ENCODE results near the gene DCK. TPM values are rescaled to one million over a fixed set of nuclear protein-coding genes. Genes with fewer than 3 reads are reported as not detected.
"Not testable (repeated sequence)": the region's sequence is repeated elsewhere in the genome, so short reads cannot be mapped to it uniquely, and the experiment has no call there.

Gene DCK
- total RNA-seq, 1 donor from 2014 or later = 10.8 TPM

GRCh38 chr4:71052716-71053115 is 59.3 kb downstream of the DCK start:
- H3K4me1 ChIP-seq (ENCODE audit: insufficient read depth, low read length) = no peaks in the 10 kb centered on the region
- H3K9me3 Mint-ChIP-seq (ENCODE audit: unreplicated experiment) = no peaks in the 10 kb centered on the region
- no peak overlapping the region for H3K4me3 ChIP-seq (ENCODE audit: insufficient read depth, low read depth, low read length)
- H3K9me3 ChIP-seq (ENCODE audit: insufficient read depth, low read depth, low read length) = no peaks in the 10 kb centered on the region
- no peaks in the 10 kb centered on the region for H4K20me1 ChIP-seq (ENCODE audit: insufficient read depth, low read length)
- H3K27ac ChIP-seq (ENCODE audit: low read depth, low read length) = no peak overlapping the region
- no peaks in the 10 kb centered on the region for H3K36me3 Mint-ChIP-seq (ENCODE audit: low read depth, unreplicated experiment)
- no peaks in the 10 kb centered on the region for H3K27me3 ChIP-seq (ENCODE audit: insufficient read depth, low read length)
- H2AFZ ChIP-seq (ENCODE audit: low read depth, low read length) = no peak overlapping the region
- H3K27ac Mint-ChIP-seq (ENCODE audit: unreplicated experiment) = no peak overlapping the region
- no peaks in the 10 kb centered on the region for H3K27me3 Mint-ChIP-seq (ENCODE audit: low read depth, unreplicated experiment)
- TF ChIP-seq CTCF (IDR thresholded peaks at IDR 0.05; ENCODE audit: insufficient read depth, low read depth, low read length) (no peak), EZH2 (IDR thresholded peaks at IDR 0.05; ENCODE audit: insufficient read depth, low read length) (no peak)
- FAIRE-seq (no peak), DNase-seq (ENCODE audit: low read depth) (no peak)
- no peak overlapping the region for H3K4me3 Mint-ChIP-seq (ENCODE audit: unreplicated experiment)
- H3K4me2 ChIP-seq (ENCODE audit: low read length) = no peak overlapping the region
- no peaks in the 10 kb centered on the region for H3K79me2 ChIP-seq (ENCODE audit: insufficient read depth, low read length)
- no peak overlapping the region for H3K9ac ChIP-seq (ENCODE audit: low read length)
- no peaks in the 10 kb centered on the region for H3K4me1 Mint-ChIP-seq (ENCODE audit: low read depth, unreplicated experiment)
- H3K36me3 ChIP-seq (ENCODE audit: insufficient read depth, low read length) = no peaks in the 10 kb centered on the region

DNA sequence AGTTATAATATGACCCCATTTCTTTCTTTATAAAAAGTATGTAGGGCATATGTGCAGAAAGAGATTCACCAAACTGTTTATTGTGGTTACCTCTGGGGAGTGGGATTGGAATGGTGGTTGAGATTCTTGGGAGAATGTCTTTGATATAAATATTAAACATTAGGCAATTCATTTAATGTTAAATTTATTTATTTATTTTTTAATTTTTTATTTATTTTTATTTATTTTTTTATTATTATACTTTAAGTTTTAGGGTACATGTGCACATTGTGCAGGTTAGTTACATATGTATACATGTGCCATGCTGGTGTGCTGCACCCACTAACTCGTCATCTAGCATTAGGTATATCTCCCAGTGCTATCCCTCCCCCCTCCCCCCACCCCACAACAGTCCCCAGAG is 60.2 kb downstream of the DCK start:
- not testable (repeated sequence) for H4K20me1 ChIP-seq (ENCODE audit: insufficient read depth, low read length); H3K36me3 Mint-ChIP-seq (ENCODE audit: low read depth, unreplicated experiment); H3K4me2 ChIP-seq (ENCODE audit: low read length); H3K79me2 ChIP-seq (ENCODE audit: insufficient read depth, low read length); H3K4me1 Mint-ChIP-seq (ENCODE audit: low read depth, unreplicated experiment); H2AFZ ChIP-seq (ENCODE audit: low read depth, low read length); H3K9me3 Mint-ChIP-seq (ENCODE audit: unreplicated experiment); H3K4me1 ChIP-seq (ENCODE audit: insufficient read depth, low read length); H3K4me3 ChIP-seq (ENCODE audit: insufficient read depth, low read depth, low read length); H3K9ac ChIP-seq (ENCODE audit: low read length); DNase-seq (ENCODE audit: low read depth); H3K4me3 Mint-ChIP-seq (ENCODE audit: unreplicated experiment); H3K27ac ChIP-seq (ENCODE audit: low read depth, low read length); H3K27me3 ChIP-seq (ENCODE audit: insufficient read depth, low read length); H3K27me3 Mint-ChIP-seq (ENCODE audit: low read depth, unreplicated experiment); H3K36me3 ChIP-seq (ENCODE audit: insufficient read depth, low read length); FAIRE-seq; H3K9me3 ChIP-seq (ENCODE audit: insufficient read depth, low read depth, low read length); H3K27ac Mint-ChIP-seq (ENCODE audit: unreplicated experiment)

- not testable (repeated sequence) for H3K4me3 ChIP-seq (ENCODE audit: insufficient read depth, low read depth, low read length); H3K79me2 ChIP-seq (ENCODE audit: insufficient read depth, low read length); H2AFZ ChIP-seq (ENCODE audit: low read depth, low read length); H3K4me3 Mint-ChIP-seq (ENCODE audit: unreplicated experiment); H3K36me3 ChIP-seq (ENCODE audit: insufficient read depth, low read length); H3K4me1 ChIP-seq (ENCODE audit: insufficient read depth, low read length); H3K9me3 ChIP-seq (ENCODE audit: insufficient read depth, low read depth, low read length); H3K4me2 ChIP-seq (ENCODE audit: low read length); H3K9me3 Mint-ChIP-seq (ENCODE audit: unreplicated experiment); DNase-seq (ENCODE audit: low read depth); H4K20me1 ChIP-seq (ENCODE audit: insufficient read depth, low read length); H3K27me3 ChIP-seq (ENCODE audit: insufficient read depth, low read length); H3K27me3 Mint-ChIP-seq (ENCODE audit: low read depth, unreplicated experiment); H3K27ac ChIP-seq (ENCODE audit: low read depth, low read length); H3K4me1 Mint-ChIP-seq (ENCODE audit: low read depth, unreplicated experiment); H3K9ac ChIP-seq (ENCODE audit: low read length); FAIRE-seq; H3K27ac Mint-ChIP-seq (ENCODE audit: unreplicated experiment); H3K36me3 Mint-ChIP-seq (ENCODE audit: low read depth, unreplicated experiment)
Measured at GRCh38 chr4:71059573-71059972, 66.1 kb downstream of the DCK start.

GRCh38 chr4:71062436-71062835 is 69.0 kb downstream of the DCK start:
- Histone ChIP-seq H3K4me3 (ENCODE audit: insufficient read depth, low read depth, low read length) (no peak overlapping the region), H3K36me3 (ENCODE audit: insufficient read depth, low read length) (no peaks in the 10 kb centered on the region), H3K4me1 (ENCODE audit: insufficient read depth, low read length) (no peaks in the 10 kb centered on the region), H2AFZ (ENCODE audit: low read depth, low read length) (no peak overlapping the region), H3K27ac (ENCODE audit: low read depth, low read length) (no peak overlapping the region), H3K27me3 (ENCODE audit: insufficient read depth, low read length) (no peaks in the 10 kb centered on the region), H4K20me1 (ENCODE audit: insufficient read depth, low read length) (no peaks in the 10 kb centered on the region), H3K4me2 (ENCODE audit: low read length) (no peak overlapping the region), H3K9me3 (ENCODE audit: insufficient read depth, low read depth, low read length) (no peaks in the 10 kb centered on the region), H3K9ac (ENCODE audit: low read length) (no peak overlapping the region), H3K79me2 (ENCODE audit: insufficient read depth, low read length) (no peaks in the 10 kb centered on the region)
- no peaks in the 10 kb centered on the region for H3K27me3 Mint-ChIP-seq (ENCODE audit: low read depth, unreplicated experiment)
- DNase-seq (ENCODE audit: low read depth) = no peak
- no peak for TF ChIP-seq EZH2 (IDR thresholded peaks at IDR 0.05; ENCODE audit: insufficient read depth, low read length)
- no peak for TF ChIP-seq CTCF (IDR thresholded peaks at IDR 0.05; ENCODE audit: insufficient read depth, low read depth, low read length)
- H3K27ac Mint-ChIP-seq (ENCODE audit: unreplicated experiment) = no peak overlapping the region
- no peak for FAIRE-seq
- no peak overlapping the region for H3K4me3 Mint-ChIP-seq (ENCODE audit: unreplicated experiment)
- H3K4me1 Mint-ChIP-seq (ENCODE audit: low read depth, unreplicated experiment) = no peaks in the 10 kb centered on the region
- no peaks in the 10 kb centered on the region for H3K36me3 Mint-ChIP-seq (ENCODE audit: low read depth, unreplicated experiment)
- H3K9me3 Mint-ChIP-seq (ENCODE audit: unreplicated experiment) = no peaks in the 10 kb centered on the region
